GM21390 (cell line): ENCODE data around the gene PLA2G3.
"Not testable (repeated sequence)": the region's sequence is repeated elsewhere in the genome, so short reads cannot be mapped to it uniquely, and the experiment has no call there.

Source experiments
- ATAC-seq: cut with Tn5 transposase; IDR thresholded peaks from one replicate; pipeline ENCODE4 v1.9.1; 2021; ENCODE audit not compliant: unreplicated experiment

Gene PLA2G3

GRCh38 chr22:31139866-31140716 is at the start of gene PLA2G3:
Gene PLA2G3 (minus strand): TSS chr22:31140508. CDS start chr22:31140354, 154 bp downstream.
- ATAC-seq = no peak

- ATAC-seq = no peak
Measured at GRCh38 chr22:31187627-31188026, 47.3 kb upstream of the PLA2G3 start.

GRCh38 chr22:31185056-31185455 is 44.7 kb upstream of the PLA2G3 start:
- no peak for ATAC-seq

GRCh38 chr22:31184015-31184414 is 43.7 kb upstream of the PLA2G3 start:
- no peak for ATAC-seq

- ATAC-seq = no peak
Measured at GRCh38 chr22:31179345-31179744, 39.0 kb upstream of the PLA2G3 start.

- ATAC-seq = no peak
Measured at GRCh38 chr22:31178859-31179258, 38.6 kb upstream of the PLA2G3 start.

- no peak for ATAC-seq
Measured at GRCh38 chr22:31177420-31178162, 37.3 kb upstream of the PLA2G3 start.

GRCh38 chr22:31176923-31177322 is 36.6 kb upstream of the PLA2G3 start:
- no peak for ATAC-seq

- ATAC-seq = no peak
Measured at GRCh38 chr22:31173386-31174145, 33.3 kb upstream of the PLA2G3 start.

GRCh38 chr22:31171734-31172133 is 31.4 kb upstream of the PLA2G3 start:
- ATAC-seq = not testable (repeated sequence)

- no peak for ATAC-seq
Measured at GRCh38 chr22:31170971-31171370, 30.7 kb upstream of the PLA2G3 start.

- no peak for ATAC-seq
Measured at GRCh38 chr22:31162015-31162765, 21.9 kb upstream of the PLA2G3 start.

- ATAC-seq = no peak
Measured at GRCh38 chr22:31161386-31161785, 21.1 kb upstream of the PLA2G3 start.

GRCh38 chr22:31160328-31160978 is 20.1 kb upstream of the PLA2G3 start:
- ATAC-seq = peak; percentile 16

GRCh38 chr22:31155422-31155821 is 15.1 kb upstream of the PLA2G3 start:
- ATAC-seq = no peak

- no peak for ATAC-seq
Measured at GRCh38 chr22:31154975-31155374, 14.7 kb upstream of the PLA2G3 start.

- no peak for ATAC-seq
Measured at GRCh38 chr22:31153357-31153756, 13.0 kb upstream of the PLA2G3 start.

- ATAC-seq = no peak
Measured at GRCh38 chr22:31151872-31152271, 11.6 kb upstream of the PLA2G3 start.

- no peak for ATAC-seq
Measured at GRCh38 chr22:31150615-31151014, 10.3 kb upstream of the PLA2G3 start.

GRCh38 chr22:31148953-31149627 is 8.8 kb upstream of the PLA2G3 start:
- no peak for ATAC-seq
